GM12892 (cell line): Measurements from ENCODE around the gene TIRAP.

ENCODE experiments used
- POLR2A ChIP-seq: IDR thresholded peaks from 2 replicates; pipeline ENCODE4 v1.6.1; 2011; ENCODE audit warnings: low read depth, low read length, control low read depth
- POLR2AphosphoS5 ChIP-seq: IDR thresholded peaks from 2 replicates; pipeline ENCODE4 v1.6.1; 2011; ENCODE audit warnings: low read depth, low read length, control low read depth

GRCh38 chr11:126339863-126340434 is 57.1 kb downstream of the TIRAP start:
- TF ChIP-seq POLR2A (no peak), POLR2AphosphoS5 (no peak)
